GM18508 (cell line): ENCODE results near the gene SERAC1.

Source experiments
- ATAC-seq: cut with Tn5 transposase; IDR thresholded peaks from one replicate; pipeline ENCODE4 v1.9.1; 2021; ENCODE audit warnings: moderate number of reproducible peaks; ENCODE audit not compliant: insufficient read depth, unreplicated experiment

Gene SERAC1

GRCh38 chr6:158131926-158132325 is 36.1 kb downstream of the SERAC1 start:
- no peak for ATAC-seq

- ATAC-seq: no peak
Observed at GRCh38 chr6:158125271-158125670, 42.8 kb downstream of the SERAC1 start.

GRCh38 chr6:158124288-158124687 is 43.8 kb downstream of the SERAC1 start:
- ATAC-seq: no peak

- no peak for ATAC-seq
Observed at GRCh38 chr6:158122048-158122447, 46.0 kb downstream of the SERAC1 start.

- ATAC-seq: no peak
Observed at GRCh38 chr6:158121335-158121734, 46.7 kb downstream of the SERAC1 start.

- no peak for ATAC-seq
Observed at GRCh38 chr6:158118886-158119285, 49.2 kb downstream of the SERAC1 start.

GRCh38 chr6:158115508-158115907 is 52.6 kb downstream of the SERAC1 start:
- ATAC-seq: no peak

GRCh38 chr6:158115102-158115501 is 53.0 kb downstream of the SERAC1 start:
- ATAC-seq: no peak

GRCh38 chr6:158113802-158114201 is 54.3 kb downstream of the SERAC1 start:
- no peak for ATAC-seq

- ATAC-seq: no peak
Observed at GRCh38 chr6:158111987-158112386, 56.1 kb downstream of the SERAC1 start.

- no peak for ATAC-seq
Observed at GRCh38 chr6:158110986-158111385, 57.1 kb downstream of the SERAC1 start.

- no peak for ATAC-seq
Observed at GRCh38 chr6:158109748-158110147, 58.3 kb downstream of the SERAC1 start.

GRCh38 chr6:158104696-158105095 is 63.4 kb downstream of the SERAC1 start:
- ATAC-seq: no peak

GRCh38 chr6:158103228-158103627 is 64.8 kb downstream of the SERAC1 start:
- no peak for ATAC-seq

GRCh38 chr6:158095671-158096070 is 72.4 kb downstream of the SERAC1 start:
- no peak for ATAC-seq

- no peak for ATAC-seq
Observed at GRCh38 chr6:158095031-158095430, 73.0 kb downstream of the SERAC1 start.

- ATAC-seq: no peak
Observed at GRCh38 chr6:158092806-158093205, 75.3 kb downstream of the SERAC1 start.

- no peak for ATAC-seq
Observed at GRCh38 chr6:158087224-158087867, 80.7 kb downstream of the SERAC1 start.

GRCh38 chr6:158086504-158087223 is 81.4 kb downstream of the SERAC1 start:
- no peak for ATAC-seq

- ATAC-seq: no peak
Observed at GRCh38 chr6:158086054-158086503, 82.0 kb downstream of the SERAC1 start.

- ATAC-seq: no peak
Observed at GRCh38 chr6:158085261-158086053, 82.6 kb downstream of the SERAC1 start.
